ENCODE measurements around the gene KCTD10. TPM values are rescaled to one million over a fixed set of nuclear protein-coding genes. Genes with fewer than 3 reads are reported as not detected.

The KCTD10 gene
- polyA plus RNA-seq, 1 donor (not counting 4 experiments of a cell fraction or from before 2014, with no cell fraction given), result 107 TPM

GRCh38 chr12:109510196-109510595 lies 33.1 kb upstream of the KCTD10 start:
- Histone ChIP-seq H3K27me3 (ENCODE audit: control insufficient read depth, extremely low read depth, insufficient read depth, low read length) (no peaks in the 10 kb centered on the region), H3K4me2 (ENCODE audit: control insufficient read depth, extremely low read depth, insufficient read depth, low read depth, low read length) (no peak overlapping the region), H3K9me3 (ENCODE audit: control insufficient read depth, low read depth, low read length) (no peaks in the 10 kb centered on the region), H4K20me1 (ENCODE audit: control insufficient read depth, extremely low read depth, insufficient read depth, low read length) (no peaks in the 10 kb centered on the region), H3K79me2 (ENCODE audit: control insufficient read depth, insufficient read depth, low read length) (no peaks in the 10 kb centered on the region), H3K9me1 (ENCODE audit: control insufficient read depth, extremely low read depth, insufficient read depth, low read length) (no peaks in the 10 kb centered on the region), H3K9ac (ENCODE audit: control insufficient read depth, extremely low read depth, insufficient read depth, low read length) (no peak overlapping the region), H2AFZ (ENCODE audit: control insufficient read depth, low read length) (no peak overlapping the region), H3K27ac (ENCODE audit: control insufficient read depth, insufficient read depth, low read length) (no peak overlapping the region), H3K4me1 (ENCODE audit: control insufficient read depth, extremely low read depth, insufficient read depth, low read length) (no peaks in the 10 kb centered on the region), H3K4me3 (ENCODE audit: control insufficient read depth in 2 of 3, extremely low read depth in 1 of 3, insufficient read depth in 2 of 3, low read depth in 1 of 3, low read length in 3 of 3) (no peak overlapping the region), H3K36me3 (ENCODE audit: control insufficient read depth in 2 of 2, extremely low read depth in 1 of 2, insufficient read depth in 2 of 2, low read length in 2 of 2) (peaks cover 28 to 32% of the 10 kb centered on the region in 2 experiments)
- no peak for FAIRE-seq
- DNase-seq (ENCODE audit: low read depth, low spot score), result no peak
- no peak for TF ChIP-seq CTCF (optimal IDR thresholded peaks at IDR 0.05 in 1 of 3, IDR thresholded peaks at IDR 0.05 in 1 of 3, conservative IDR thresholded peaks at IDR 0.05 in 1 of 3; ENCODE audit: extremely low read depth in 1 of 3, insufficient read depth in 2 of 3, low read length in 3 of 3)
- no peak for TF ChIP-seq EZH2 (IDR thresholded peaks at IDR 0.05; ENCODE audit: low read length)
- dilution Hi-C loops (cut with MboI; ENCODE audit: extremely low pct_ligation_motif_present, low sequenced_read_pairs), result no loop called here

GRCh38 chr12:109504068-109504467 lies 27.0 kb upstream of the KCTD10 start:
- TF ChIP-seq EZH2 (IDR thresholded peaks at IDR 0.05; ENCODE audit: low read length) (no peak), CTCF (optimal IDR thresholded peaks at IDR 0.05 in 1 of 3, IDR thresholded peaks at IDR 0.05 in 1 of 3, conservative IDR thresholded peaks at IDR 0.05 in 1 of 3; ENCODE audit: extremely low read depth in 1 of 3, insufficient read depth in 2 of 3, low read length in 3 of 3) (no peak)
- dilution Hi-C loops (cut with MboI; ENCODE audit: extremely low pct_ligation_motif_present, low sequenced_read_pairs), result no loop called here
- peaks cover 32 to 34% of the 10 kb centered on the region in 2 experiments for H3K36me3 ChIP-seq (ENCODE audit: control insufficient read depth in 2 of 2, extremely low read depth in 1 of 2, insufficient read depth in 2 of 2, low read length in 2 of 2)

More at GRCh38 chr12:109504068-109504467, 27.0 kb upstream of the KCTD10 start:
- Histone ChIP-seq H3K4me2 (ENCODE audit: control insufficient read depth, extremely low read depth, insufficient read depth, low read depth, low read length) (no peak overlapping the region), H2AFZ (ENCODE audit: control insufficient read depth, low read length) (no peak overlapping the region), H3K27me3 (ENCODE audit: control insufficient read depth, extremely low read depth, insufficient read depth, low read length) (no peaks in the 10 kb centered on the region), H3K4me3 (ENCODE audit: control insufficient read depth in 2 of 3, extremely low read depth in 1 of 3, insufficient read depth in 2 of 3, low read depth in 1 of 3, low read length in 3 of 3) (no peak overlapping the region), H3K4me1 (ENCODE audit: control insufficient read depth, extremely low read depth, insufficient read depth, low read length) (no peaks in the 10 kb centered on the region), H3K9ac (ENCODE audit: control insufficient read depth, extremely low read depth, insufficient read depth, low read length) (no peak overlapping the region), H4K20me1 (ENCODE audit: control insufficient read depth, extremely low read depth, insufficient read depth, low read length) (no peaks in the 10 kb centered on the region), H3K79me2 (ENCODE audit: control insufficient read depth, insufficient read depth, low read length) (no peaks in the 10 kb centered on the region), H3K9me3 (ENCODE audit: control insufficient read depth, low read depth, low read length) (no peaks in the 10 kb centered on the region), H3K9me1 (ENCODE audit: control insufficient read depth, extremely low read depth, insufficient read depth, low read length) (no peaks in the 10 kb centered on the region), H3K27ac (ENCODE audit: control insufficient read depth, insufficient read depth, low read length) (no peak overlapping the region)
- no peak for DNase-seq (ENCODE audit: low read depth, low spot score)
- FAIRE-seq, result no peak
